Left kidney (tissue), 2 donors: ENCODE measurements around the gene SMARCAL1. TPM values are rescaled to one million over a fixed set of nuclear protein-coding genes. Genes with fewer than 3 reads are reported as not detected.

Experiments
- DNase-seq: peaks from one replicate; pipeline ENCODE4 v3.0.0-alpha.2; 2013
- polyA plus RNA-seq: library from polyadenylated mRNA; unstranded; fragments of 120-200 nt; gene quantifications from one replicate; pipeline ENCODE4 v1.2.1, GENCODE V29; 2013; ENCODE audit not compliant: insufficient read length

Gene SMARCAL1
- polyA plus RNA-seq, 1 donor: 30.3 TPM

GRCh38 chr2:216426166-216426777 lies 14.0 kb downstream of the SMARCAL1 start:
- DNase-seq: no peak

DNA sequence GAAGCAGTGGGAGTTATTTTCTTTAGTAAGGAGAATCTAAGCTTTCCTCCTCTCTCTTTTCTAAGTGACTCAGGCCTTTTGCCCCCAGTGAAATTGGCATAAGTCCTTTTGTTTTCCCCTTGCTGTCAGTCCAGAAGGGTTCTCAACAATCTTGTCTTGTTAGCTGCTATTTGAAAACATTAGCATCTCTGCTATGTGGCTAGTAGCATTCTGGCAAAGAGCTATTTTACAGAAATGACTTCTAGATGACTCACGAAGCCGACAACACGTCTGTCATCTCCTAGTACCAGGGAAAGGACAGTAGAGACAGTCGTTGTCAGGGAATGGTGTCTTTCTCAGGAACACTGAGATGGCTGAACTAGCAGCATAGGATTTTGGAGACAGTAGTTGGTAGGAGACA lies 14.7 kb downstream of the SMARCAL1 start:
- DNase-seq: no peak

- DNase-seq: peak; percentile 2
These were observed 16.5 kb downstream of the SMARCAL1 start for GRCh38 chr2:216428618-216429350.

DNA sequence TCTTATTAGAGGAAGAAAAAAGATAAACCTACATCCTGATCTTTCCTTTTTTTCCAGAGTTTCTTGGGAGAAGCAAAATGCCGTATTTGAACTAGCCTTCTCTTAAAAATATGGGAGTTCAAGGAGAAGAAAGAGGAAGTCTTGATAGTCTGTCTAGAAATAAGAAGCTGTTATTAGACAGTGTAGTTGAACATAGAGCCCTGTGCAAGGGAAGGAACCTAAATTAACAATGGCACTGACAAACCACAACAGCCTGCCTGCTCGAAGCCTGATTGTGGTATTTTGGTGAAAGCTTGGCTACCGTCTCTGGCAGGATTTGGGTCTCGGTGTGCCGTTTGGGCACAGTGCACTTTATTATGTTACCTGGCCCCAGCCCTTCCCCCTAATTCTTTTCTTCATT lies 17.1 kb downstream of the SMARCAL1 start:
- DNase-seq: no peak

- DNase-seq: no peak
These were observed 18.7 kb downstream of the SMARCAL1 start for GRCh38 chr2:216430811-216431530.

DNA sequence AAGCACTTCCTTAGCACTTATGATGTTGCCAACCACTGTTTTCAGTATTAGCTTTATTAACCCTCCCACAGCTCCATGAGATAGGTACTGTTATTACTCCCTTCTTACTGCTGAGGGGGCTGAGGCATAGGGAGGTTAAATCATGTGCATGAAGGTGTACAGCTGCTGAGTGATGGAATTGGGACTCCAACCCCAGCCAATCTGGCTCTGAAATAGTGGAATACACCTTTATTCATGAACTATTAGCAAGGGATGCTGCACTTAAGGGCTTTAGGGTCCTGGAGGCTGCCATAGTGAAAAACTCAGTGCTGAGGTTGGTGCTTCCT lies 19.2 kb downstream of the SMARCAL1 start:
- DNase-seq: no peak

- DNase-seq: no peak
These were observed 24.1 kb downstream of the SMARCAL1 start for GRCh38 chr2:216436383-216436782.

DNA sequence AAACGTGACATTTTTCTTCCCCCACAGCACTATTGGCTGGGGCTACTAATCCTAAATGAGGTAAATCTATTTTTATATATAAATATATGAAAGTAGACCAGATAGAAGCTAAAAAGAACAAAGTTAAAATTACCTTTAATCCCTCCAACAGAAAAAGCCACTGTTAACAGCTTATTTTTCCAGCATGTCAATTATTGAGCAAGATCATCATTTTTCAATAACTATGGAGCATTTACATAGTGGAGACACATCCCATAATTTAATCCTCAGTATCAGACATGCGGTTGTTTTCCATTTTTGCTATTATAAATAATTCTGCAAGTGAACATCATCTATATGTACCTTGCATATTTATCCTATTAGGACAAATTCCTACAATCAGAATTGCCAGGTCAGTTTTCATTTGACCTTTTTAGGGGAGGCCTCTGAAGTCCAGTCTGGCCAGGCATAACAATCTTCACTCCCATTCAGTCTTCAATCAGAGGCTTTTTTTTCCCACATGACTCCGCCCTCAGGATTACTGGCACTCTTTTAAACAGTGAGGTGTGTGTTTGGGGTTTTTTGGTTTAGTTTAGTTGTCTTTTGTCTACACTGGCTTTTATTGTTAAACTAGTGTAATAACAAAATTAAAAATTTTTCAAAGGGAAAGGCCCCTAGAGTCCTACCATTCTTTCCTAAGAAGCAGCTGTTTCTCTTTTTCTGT lies 29.2 kb downstream of the SMARCAL1 start:
- no peak for DNase-seq

GRCh38 chr2:216445501-216445900 lies 33.2 kb downstream of the SMARCAL1 start:
- no peak for DNase-seq

DNA sequence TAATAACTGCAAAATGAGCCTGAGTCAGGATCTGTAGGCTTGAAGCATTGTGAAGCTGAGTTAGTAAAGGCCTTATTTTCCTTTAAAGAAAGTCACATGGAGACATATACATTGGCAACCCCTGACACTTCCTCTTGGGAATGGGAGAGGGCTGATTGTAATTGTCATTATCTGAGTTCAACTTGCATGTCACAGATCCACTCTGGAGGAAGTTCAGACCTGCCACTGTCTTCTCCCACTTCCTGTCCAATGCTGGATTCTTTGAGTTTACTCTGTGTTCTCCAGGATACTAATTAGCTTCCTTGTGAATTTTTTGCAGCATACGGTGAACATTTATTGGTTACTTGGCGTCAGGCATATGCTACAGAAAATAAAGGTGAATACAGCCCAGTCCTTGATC lies 34.1 kb downstream of the SMARCAL1 start:
- no peak for DNase-seq

DNA sequence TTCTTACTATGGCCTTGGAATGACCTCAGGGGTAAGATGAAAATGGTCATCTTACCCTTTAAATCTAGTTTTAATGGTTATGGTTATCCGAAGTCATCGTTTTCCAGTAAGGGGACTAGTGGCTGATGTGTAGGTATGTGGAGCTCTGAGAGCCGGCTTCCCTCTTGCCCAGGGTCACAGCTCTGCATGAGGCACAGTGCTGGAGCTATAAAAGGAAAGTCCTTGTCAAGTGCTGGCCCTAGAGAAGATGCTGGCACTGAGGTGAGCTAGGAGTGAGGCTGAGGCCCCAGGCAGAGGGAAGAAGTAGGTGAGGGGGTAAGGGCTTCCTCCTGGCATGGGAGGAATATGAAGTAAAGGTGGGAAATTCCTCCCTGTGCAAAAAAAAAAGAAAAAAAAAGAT lies 35.0 kb downstream of the SMARCAL1 start:
- DNase-seq: no peak

- DNase-seq: no peak
These were observed 36.5 kb downstream of the SMARCAL1 start for GRCh38 chr2:216448829-216449228.

DNA sequence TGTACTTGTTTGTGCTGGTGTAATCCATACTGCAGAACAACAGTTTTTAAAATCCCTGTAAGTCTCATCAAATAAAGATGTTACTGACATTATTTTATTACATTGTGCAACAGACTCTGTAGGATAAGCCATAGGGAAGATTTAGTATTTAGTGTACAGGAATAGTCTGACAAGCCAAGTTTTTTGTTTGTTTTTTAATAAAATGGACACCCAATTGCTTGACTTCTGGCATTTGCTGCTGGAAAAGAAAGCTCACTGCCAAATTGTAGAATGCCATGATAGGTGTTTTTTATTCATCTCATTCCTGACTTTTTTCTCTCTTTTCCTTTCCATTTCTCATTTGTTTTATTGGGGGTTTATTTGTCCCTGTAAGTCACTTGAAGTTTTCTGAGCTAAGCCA lies 38.1 kb downstream of the SMARCAL1 start:
- no peak for DNase-seq

DNA sequence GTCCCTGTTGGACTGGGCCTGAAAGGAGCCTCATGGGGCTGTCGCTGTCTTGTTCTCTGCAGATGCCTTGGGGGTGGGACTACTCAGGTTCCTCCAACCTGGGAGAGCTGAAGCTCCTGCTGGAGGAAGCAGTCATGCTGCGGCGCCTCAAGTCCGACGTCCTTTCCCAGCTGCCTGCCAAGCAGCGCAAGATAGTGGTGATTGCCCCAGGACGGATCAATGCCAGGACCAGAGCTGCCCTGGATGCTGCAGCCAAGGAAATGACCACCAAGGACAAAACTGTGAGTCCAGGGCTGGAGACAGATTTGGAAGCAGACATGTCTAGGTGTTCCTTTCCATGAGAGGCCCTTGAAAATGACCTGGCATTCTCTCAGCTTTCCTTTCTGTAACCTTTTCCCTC lies 38.5 kb downstream of the SMARCAL1 start:
- DNase-seq: no peak

GRCh38 chr2:216453955-216454614 lies 41.8 kb downstream of the SMARCAL1 start:
- DNase-seq: no peak

DNA sequence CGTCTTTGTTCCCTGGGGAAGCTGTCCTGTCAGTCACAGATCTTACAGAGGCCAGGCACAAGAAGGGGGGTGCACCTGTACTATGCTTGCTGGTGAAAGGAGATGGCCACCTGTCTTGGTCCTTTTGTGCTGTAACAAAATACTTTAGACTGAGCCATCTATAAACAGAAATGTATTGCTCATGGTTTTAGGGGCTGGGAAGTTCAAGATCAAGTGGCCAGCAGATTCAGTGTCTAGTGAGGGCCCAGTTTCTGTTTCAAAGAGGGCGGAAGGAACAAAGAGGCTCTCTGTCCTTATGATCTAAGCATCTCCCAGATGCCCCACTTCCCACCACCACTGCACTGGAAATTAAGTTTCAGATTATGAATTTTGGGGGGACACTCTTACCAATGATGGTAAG lies 50.9 kb downstream of the SMARCAL1 start:
- DNase-seq: no peak

DNA sequence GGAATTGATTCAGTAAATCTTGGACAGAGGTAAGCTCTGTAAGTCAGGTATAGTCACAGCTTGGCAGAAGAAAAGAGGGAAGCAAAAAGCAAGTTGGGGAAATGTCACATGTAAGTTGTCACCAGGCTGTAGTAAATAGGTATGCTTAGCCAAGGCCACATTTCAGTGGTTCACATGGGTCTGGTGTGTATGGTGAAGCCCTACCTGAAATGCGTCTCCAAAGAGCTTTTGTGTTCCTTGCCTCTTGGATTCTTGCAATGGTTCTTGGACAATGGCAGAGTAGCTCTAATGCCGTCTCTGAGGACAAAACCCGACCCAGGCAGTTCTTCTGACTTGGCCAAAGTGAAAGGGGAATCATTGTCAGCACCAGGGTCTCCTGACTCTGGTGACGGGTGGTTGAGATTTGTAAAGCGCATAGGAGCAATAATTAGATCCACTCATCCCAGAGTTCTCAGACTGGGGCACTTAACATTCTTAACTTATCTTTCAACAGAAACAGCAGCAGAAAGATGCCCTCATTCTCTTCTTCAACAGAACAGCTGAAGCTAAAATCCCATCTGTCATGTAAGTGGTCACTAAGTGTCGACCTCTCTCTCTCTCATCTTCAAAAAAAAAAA lies 51.9 kb downstream of the SMARCAL1 start:
- no peak for DNase-seq

- DNase-seq: no peak
These were observed 53.4 kb downstream of the SMARCAL1 start for GRCh38 chr2:216465579-216466195.

DNA sequence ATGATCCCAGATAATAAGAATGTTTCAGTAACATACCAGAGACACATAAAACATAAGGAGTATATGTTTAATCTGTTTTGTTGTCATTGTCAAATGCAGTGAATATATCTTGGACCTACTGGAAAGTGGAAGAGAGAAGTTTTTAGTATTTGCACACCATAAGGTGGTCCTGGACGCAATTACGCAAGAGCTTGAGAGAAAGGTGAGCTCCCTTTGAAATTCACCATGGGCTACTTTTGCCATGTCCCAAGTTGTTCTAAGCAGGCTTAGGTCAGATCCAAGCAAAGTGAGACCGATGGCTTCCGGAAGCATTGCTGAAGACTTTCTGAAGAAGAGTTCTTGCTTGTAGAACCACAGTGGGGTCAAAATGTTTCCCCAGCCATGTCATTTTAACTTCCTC lies 55.6 kb downstream of the SMARCAL1 start:
- no peak for DNase-seq

- DNase-seq: no peak
These were observed 57.4 kb downstream of the SMARCAL1 start for GRCh38 chr2:216469661-216470060.

DNA sequence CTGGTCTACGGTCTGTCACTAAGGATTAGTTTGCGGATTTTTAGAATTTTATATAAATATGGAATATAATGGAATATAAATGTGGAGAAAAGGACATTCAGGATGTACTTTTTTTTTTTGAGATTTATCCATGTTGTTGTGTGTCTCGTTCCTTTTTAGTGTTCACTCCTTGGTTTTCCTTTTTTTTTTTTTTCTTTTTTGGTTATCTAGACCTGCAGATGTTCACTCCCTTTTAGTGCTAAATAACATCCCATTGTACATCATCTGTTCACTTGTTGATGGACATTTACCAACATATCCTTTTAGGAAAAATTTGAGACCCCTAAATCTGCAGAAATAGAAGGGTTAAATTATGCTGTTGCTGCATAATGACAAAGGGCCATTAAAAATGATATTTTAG lies 60.9 kb downstream of the SMARCAL1 start:
- DNase-seq: no peak
